Peyer's patch (tissue), 4 donors: ENCODE measurements around the gene PCDHA1. TPM values are rescaled to one million over a fixed set of nuclear protein-coding genes. Genes with fewer than 3 reads are reported as not detected.

Experiments
- DNase-seq, 3 donors: peaks; one replicate each; pipeline ENCODE4 v3.0.0-alpha.2; 2017 to 2019
- H3K27ac ChIP-seq, 4 donors: fragments of 200-600 bp; sonication (generic); one replicate each; pipeline ENCODE4 v1.5.1; 2016 to 2019
- H3K27me3 ChIP-seq, 2 donors: fragments of 200-600 bp; sonication (generic); one replicate each; pipeline ENCODE4 v1.5.1; 2019
- H3K36me3 ChIP-seq, 3 donors: fragments of 200-600 bp; sonication (generic); one replicate each; pipeline ENCODE4 v1.5.1; 2016 to 2019
- H3K4me1 ChIP-seq, 4 donors: fragments of 200-600 bp; sonication (generic); one replicate each; pipeline ENCODE4 v1.5.1; 2016 to 2019
- H3K4me3 ChIP-seq, 4 donors: fragments of 200-600 bp; sonication (generic); 1 replicate in 3 of 4; 2 replicates in 1 of 4; pipeline ENCODE4 v1.5.1; 2016 to 2019; ENCODE audit warnings: mild to moderate bottlenecking in 1 of 4
- H3K9me3 ChIP-seq, 4 donors: fragments of 200-600 bp; sonication (generic); one replicate each; pipeline ENCODE4 v1.5.1; 2016 to 2019; ENCODE audit warnings: mild to moderate bottlenecking in 1 of 4
- CTCF ChIP-seq, 6 experiments: fragments of 450-650 bp in 4 of 6; fragments of 200-600 bp in 2 of 6; sonication (generic) in 1 of 6; IDR thresholded peaks; one replicate each; pipeline ENCODE4 v1.5.1; 2017 to 2019; ENCODE audit warnings: antibody characterized with exemption in 6 of 6, mild to moderate bottlenecking in 3 of 6, moderate library complexity in 1 of 6
- POLR2A ChIP-seq, 2 donors: fragments of 450-650 bp; IDR thresholded peaks; one replicate each; pipeline ENCODE4 v1.5.1; 2017; ENCODE audit warnings: antibody characterized with exemption in 2 of 2, mild to moderate bottlenecking in 2 of 2, moderate library complexity in 2 of 2
- total RNA-seq, 4 donors: library from RNA; depleted of rRNA; stranded (reverse); fragments of >200 nt; gene quantifications; one replicate each; pipeline ENCODE4 v1.1.0, GENCODE V29; 2016

The PCDHA1 gene
- total RNA-seq, 4 donors from 2014 or later, result not detected

GRCh38 chr5:141039061-141039460 is 253.1 kb downstream of the PCDHA1 start:
- H3K27ac ChIP-seq, result no peak overlapping the region
- no peak for TF ChIP-seq POLR2A (IDR thresholded peaks at IDR 0.05)
- TF ChIP-seq CTCF (IDR thresholded peaks at IDR 0.05), result no peak
- no peaks in the 10 kb centered on the region for H3K9me3 ChIP-seq

DNA sequence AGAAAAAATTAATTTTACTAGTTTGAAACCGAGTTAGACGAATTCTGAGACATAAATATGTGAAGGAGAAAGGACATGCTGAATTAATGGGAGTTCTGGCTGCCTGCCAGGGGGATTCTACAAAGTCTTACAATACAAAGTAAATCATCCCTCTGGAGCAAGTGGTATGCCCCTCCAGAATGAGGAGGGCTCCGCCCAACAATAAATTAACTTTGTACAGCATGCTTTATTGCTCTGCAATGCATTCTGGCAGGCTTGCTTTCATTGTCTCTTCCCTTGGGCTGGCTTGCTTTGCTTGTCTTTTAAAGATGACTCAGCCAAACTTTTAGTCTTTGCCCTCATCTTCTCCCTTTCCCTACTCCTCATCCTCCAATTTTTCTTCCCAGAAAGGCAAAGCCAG is 253.6 kb downstream of the PCDHA1 start:
- H3K27ac ChIP-seq, result no peak overlapping the region
- H3K4me3 ChIP-seq, result no peak overlapping the region

More at GRCh38 chr5:141039061-141039460, 253.1 kb downstream of the PCDHA1 start:
- Histone ChIP-seq H3K4me1 (no peaks in the 10 kb centered on the region), H3K27me3 (no peaks in the 10 kb centered on the region), H3K36me3 (no peaks in the 10 kb centered on the region), H3K4me3 (no peak overlapping the region)
- DNase-seq, result no peak

GRCh38 chr5:141040093-141040770 is 254.3 kb downstream of the PCDHA1 start:
- no peaks in the 10 kb centered on the region for H3K36me3 ChIP-seq
- TF ChIP-seq POLR2A (IDR thresholded peaks at IDR 0.05) (no peak), CTCF (IDR thresholded peaks at IDR 0.05) (peak in 1 of 6 experiments; percentile 6)
- peak overlapping the region in 2 of 4 donors; percentile 11 to 26 for H3K4me3 ChIP-seq
- DNase-seq, result no peak
- no peaks in the 10 kb centered on the region for H3K4me1 ChIP-seq
- H3K27ac ChIP-seq, result peak overlapping the region in 2 of 4 donors; percentile 1 to 33
- no peaks in the 10 kb centered on the region for H3K9me3 ChIP-seq
- no peaks in the 10 kb centered on the region for H3K27me3 ChIP-seq

More for the DNA sequence above, 253.6 kb downstream of the PCDHA1 start:
- no peaks in the 10 kb centered on the region for H3K4me1 ChIP-seq
- no peaks in the 10 kb centered on the region for H3K36me3 ChIP-seq
- DNase-seq, result no peak
- no peaks in the 10 kb centered on the region for H3K27me3 ChIP-seq
- TF ChIP-seq POLR2A (IDR thresholded peaks at IDR 0.05), result no peak
- TF ChIP-seq CTCF (IDR thresholded peaks at IDR 0.05), result no peak
- H3K9me3 ChIP-seq, result no peaks in the 10 kb centered on the region

GRCh38 chr5:141040771-141041426 is 255.0 kb downstream of the PCDHA1 start:
- Histone ChIP-seq H3K27ac (peak overlapping the region in 2 of 4 donors; percentile 1 to 33), H3K4me3 (peak overlapping the region in 2 of 4 donors; percentile 11 to 26), H3K36me3 (no peaks in the 10 kb centered on the region), H3K9me3 (no peaks in the 10 kb centered on the region), H3K27me3 (no peaks in the 10 kb centered on the region), H3K4me1 (no peaks in the 10 kb centered on the region)
- peak; percentile 38 to 84 (median 65) for DNase-seq
- peak in 5 of 6 experiments; percentile 37 to 49 (median 41) for TF ChIP-seq CTCF (IDR thresholded peaks at IDR 0.05)
- TF ChIP-seq POLR2A (IDR thresholded peaks at IDR 0.05), result no peak

- H3K4me1 ChIP-seq, result no peaks in the 10 kb centered on the region
- no peak for DNase-seq
- no peak overlapping the region for H3K27ac ChIP-seq
- TF ChIP-seq CTCF (IDR thresholded peaks at IDR 0.05) (no peak), POLR2A (IDR thresholded peaks at IDR 0.05) (no peak)
- no peaks in the 10 kb centered on the region for H3K27me3 ChIP-seq
- no peak overlapping the region for H3K4me3 ChIP-seq
- no peaks in the 10 kb centered on the region for H3K9me3 ChIP-seq
- H3K36me3 ChIP-seq, result no peaks in the 10 kb centered on the region
Observed at GRCh38 chr5:141041427-141041785, 255.5 kb downstream of the PCDHA1 start.
